ENCODE results near the gene OLFML1.

OLFML1 gene

DNA sequence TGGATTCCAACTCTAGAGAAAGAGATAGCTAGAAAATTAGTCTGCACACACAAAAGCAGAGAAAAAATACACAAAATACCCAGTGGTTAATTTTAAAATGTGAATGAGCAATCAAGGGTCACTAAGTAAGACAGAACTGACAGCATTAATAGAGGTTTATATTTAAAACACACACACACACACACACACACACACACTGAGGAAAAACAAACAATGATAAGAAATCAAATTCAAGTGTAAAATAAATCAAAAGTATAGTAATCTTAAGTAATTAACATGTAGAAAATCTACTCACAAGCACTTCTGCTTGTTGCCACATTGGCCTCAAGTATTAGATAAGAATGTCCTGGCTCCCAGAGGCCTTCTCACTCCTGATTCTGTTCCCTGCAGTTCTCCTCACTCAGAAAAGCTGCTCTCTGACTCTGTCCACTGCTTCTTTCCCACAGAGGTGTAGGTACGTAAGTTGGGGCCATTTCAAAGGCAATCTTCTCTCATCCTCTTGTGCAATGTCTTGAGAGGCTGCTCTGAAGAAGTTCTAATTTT is 33.3 kb upstream of the OLFML1 start:
- TF ChIP-seq GATA1 (IDR thresholded peaks at IDR 0.05; ENCODE audit: low read depth, low read length): no peak
- TF ChIP-seq POLR2A (IDR thresholded peaks at IDR 0.05; ENCODE audit: low read length): no peak
- DNase-seq: no peak

DNA sequence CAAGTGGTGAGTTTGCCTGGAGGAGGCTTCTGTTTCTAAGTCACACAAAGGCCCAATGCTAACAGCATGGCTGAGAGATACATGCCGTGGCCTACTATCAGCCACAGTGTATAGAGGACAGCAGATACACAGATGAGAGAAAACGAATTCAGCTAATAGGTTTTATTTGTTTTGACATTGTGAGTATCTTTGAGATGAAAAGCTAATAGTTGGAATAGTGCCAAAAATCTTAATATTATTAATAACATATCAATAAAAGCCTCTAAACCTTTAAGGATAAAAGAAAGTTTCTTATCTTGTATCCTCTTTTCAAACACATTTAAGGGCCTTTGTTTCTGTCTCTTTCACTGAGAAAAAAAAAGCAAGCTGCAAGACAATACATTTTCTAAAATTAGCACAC is 30.5 kb upstream of the OLFML1 start:
- no peak for DNase-seq
- TF ChIP-seq POLR2A (IDR thresholded peaks at IDR 0.05; ENCODE audit: low read length): no peak
- TF ChIP-seq GATA1 (IDR thresholded peaks at IDR 0.05; ENCODE audit: low read depth, low read length): no peak

DNA sequence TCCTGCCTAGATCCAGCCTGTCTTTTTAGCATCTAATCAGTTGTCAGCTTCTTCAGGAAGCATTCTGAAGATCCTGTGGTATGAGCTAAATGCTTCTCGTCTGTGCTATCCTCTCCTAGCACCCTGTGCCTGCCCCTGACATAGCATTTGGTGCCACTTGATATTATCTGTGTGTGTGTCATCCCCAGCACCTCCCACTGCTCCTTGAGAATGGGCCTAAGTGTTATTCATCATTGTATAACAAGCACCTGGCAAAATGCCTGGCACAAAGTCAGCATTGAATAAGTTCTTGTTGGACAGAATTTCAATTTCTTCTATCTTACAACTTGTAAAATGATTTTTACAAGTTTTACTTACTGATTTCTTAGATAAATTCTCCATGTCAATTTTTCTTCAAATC is 28.1 kb upstream of the OLFML1 start:
- DNase-seq: no peak
- no peak for TF ChIP-seq POLR2A (IDR thresholded peaks at IDR 0.05; ENCODE audit: low read length)
- no peak for TF ChIP-seq GATA1 (IDR thresholded peaks at IDR 0.05; ENCODE audit: low read depth, low read length)

DNA sequence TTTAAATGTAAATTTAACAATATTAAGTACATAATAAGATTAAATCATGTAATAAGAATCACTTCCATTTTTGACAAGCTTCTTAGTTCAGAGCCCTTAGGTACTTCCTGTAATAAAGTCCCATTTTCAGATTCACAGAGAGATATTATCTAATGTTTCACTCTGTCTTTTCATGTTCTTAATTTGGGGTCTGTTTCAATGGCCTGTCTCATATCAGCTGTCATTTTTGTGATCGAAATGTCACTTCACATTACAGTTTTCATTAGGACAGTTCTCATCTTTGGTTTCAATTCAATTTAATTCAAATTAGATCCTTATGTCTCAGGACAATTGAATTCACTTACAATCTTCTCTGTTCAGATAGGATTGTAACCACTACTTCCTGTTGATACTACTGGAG is 22.6 kb upstream of the OLFML1 start:
- DNase-seq: no peak
- TF ChIP-seq POLR2A (IDR thresholded peaks at IDR 0.05; ENCODE audit: low read length): no peak
- no peak for TF ChIP-seq GATA1 (IDR thresholded peaks at IDR 0.05; ENCODE audit: low read depth, low read length)

DNA sequence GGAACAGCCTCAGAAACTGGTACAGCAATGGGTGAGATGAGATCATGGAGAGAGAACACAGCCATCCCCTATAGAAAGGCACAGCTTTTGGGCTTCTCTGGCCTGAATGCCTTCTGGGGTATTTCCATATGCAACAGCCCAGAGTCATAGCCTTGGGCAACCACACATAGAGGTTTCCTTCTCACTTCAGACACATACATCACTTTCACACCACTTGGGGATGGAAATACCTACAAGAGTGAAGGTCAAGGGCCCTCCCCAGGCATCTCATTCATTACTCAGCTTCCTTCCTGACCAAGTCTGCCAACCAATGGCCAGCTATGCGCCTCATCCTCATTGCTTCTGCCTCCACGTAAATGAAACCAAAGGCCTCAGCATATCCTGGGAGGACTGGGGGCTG is 17.7 kb upstream of the OLFML1 start:
- no peak for TF ChIP-seq GATA1 (IDR thresholded peaks at IDR 0.05; ENCODE audit: low read depth, low read length)
- TF ChIP-seq POLR2A (IDR thresholded peaks at IDR 0.05; ENCODE audit: low read length): no peak
- DNase-seq: no peak

DNA sequence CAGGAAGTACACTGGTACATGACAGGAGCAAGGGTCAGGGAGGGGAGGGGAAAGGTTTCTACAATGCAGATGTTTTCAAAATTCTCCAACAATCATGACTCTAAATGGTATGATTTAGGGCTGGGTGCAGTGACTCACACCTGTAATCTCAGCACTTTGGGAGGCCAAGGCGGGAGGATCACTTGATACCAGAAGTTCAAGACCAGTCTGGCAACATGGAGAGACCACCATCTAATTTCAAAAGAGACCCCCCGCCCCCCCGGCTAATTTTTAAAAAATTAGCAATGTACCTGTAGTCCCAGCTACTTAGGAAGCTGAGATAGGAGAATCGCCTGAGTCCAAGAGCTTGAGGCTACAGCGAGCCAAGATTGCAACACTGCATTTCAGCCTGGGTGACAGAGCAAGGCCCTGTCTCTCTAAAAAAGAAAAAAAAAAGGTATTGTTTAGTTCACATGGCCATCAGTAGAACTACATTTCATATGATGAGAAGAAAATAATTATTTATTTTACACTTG is 15.9 kb upstream of the OLFML1 start:
- TF ChIP-seq GATA1 (IDR thresholded peaks at IDR 0.05; ENCODE audit: low read depth, low read length): no peak
- no peak for TF ChIP-seq POLR2A (IDR thresholded peaks at IDR 0.05; ENCODE audit: low read length)
- no peak for DNase-seq

DNA sequence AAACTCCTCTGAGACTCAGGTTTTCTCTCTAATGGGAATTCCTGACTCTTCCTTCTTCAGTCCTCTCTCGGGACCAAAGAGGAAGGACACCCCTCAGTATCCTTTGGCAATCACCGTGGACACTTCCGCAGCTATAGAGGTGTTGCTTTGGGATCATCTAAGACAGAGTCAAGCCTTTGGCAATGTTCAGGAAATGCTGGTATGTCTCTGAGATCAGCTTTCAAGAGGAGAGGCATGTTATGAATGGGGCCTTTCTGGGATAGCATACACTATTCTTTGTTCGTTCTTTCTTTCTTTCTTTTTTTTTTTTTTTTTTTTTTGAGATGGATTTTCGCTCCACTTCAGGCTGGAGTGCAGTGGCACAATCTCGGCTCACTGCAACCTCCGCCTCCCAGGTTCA is 14.2 kb upstream of the OLFML1 start:
- DNase-seq: no peak
- no peak for TF ChIP-seq POLR2A (IDR thresholded peaks at IDR 0.05; ENCODE audit: low read length)
- no peak for TF ChIP-seq GATA1 (IDR thresholded peaks at IDR 0.05; ENCODE audit: low read depth, low read length)

DNA sequence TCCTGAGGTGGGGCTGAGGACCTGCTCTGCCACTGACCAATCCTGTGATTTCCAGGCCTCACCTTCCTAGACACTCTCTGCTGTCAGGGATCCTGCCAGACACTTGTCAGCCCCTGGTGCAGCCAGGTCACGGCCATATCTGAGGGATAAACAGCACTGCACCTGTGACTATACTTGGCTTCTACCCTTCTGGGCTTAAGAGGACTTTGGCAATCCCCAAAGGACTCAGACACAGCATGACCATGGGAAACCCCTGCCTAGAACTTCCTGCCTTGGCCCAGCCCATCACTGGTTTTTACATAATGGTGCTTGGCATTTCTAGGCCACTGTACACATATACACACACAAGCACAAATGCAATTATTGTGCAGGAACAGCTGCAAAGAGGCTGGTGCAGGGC is 11.6 kb upstream of the OLFML1 start:
- TF ChIP-seq GATA1 (IDR thresholded peaks at IDR 0.05; ENCODE audit: low read depth, low read length) (no peak), POLR2A (IDR thresholded peaks at IDR 0.05; ENCODE audit: low read length) (no peak)
- no peak for DNase-seq

DNA sequence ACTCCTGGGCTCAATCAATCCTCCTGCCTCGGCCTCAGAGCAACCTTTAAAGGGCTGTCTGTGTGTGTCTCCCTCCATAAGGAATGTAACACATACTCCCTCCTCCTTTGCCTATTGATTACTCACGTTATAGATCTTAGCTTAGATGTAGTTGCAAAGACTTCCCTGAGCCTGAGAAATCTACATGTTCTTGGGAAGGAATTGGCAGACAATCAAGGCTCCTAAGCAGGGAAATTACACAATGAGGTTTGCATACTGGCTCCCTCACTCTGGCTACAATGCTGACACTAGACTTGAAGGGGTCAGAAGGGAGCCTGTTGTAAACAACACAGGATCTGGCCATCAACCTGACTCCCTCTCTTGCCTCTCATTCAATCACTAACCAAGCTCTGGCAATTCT is 5.2 kb upstream of the OLFML1 start:
- no peak for TF ChIP-seq POLR2A (IDR thresholded peaks at IDR 0.05; ENCODE audit: low read length)
- no peak for TF ChIP-seq GATA1 (IDR thresholded peaks at IDR 0.05; ENCODE audit: low read depth, low read length)
- no peak for DNase-seq

DNA sequence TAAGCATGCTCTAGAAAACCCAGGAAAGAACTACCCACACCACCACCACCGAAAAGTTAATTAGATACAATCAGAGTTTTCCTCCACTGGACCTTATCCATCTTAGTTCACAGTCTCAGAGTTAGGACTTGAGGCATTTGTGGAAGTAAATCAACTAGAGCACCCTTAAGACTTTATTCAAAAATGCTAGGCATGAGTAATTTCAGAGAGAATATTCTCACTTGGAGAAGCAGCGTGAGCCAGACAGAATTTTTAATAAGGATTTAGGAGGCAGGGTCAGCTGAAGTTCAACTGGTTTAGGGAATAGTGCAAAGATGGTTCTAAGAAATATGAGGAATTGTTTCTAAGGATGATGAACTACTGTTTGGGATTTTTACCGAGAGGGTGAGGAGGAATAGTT is 1.2 kb upstream of the OLFML1 start:
- DNase-seq: no peak
- TF ChIP-seq GATA1 (IDR thresholded peaks at IDR 0.05; ENCODE audit: low read depth, low read length): no peak
- no peak for TF ChIP-seq POLR2A (IDR thresholded peaks at IDR 0.05; ENCODE audit: low read length)

DNA sequence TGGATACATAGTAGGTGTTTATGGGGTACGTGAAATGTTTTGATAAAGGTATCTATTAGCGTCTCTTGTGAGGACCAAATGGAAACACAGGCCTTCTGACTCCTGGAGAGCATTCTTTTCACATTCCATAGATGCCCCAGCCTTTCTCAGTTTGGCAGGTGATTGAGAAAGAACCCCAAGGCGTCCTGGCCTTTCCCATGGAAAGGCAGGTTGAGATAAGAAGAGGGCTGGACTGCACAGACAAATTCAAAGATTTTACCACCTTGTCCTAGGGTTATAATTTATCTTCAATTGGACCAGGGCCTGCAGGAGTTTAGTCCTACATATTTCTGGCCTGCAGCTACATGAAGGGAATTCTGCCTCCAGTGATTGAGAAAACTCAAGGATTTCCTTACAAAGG is 661 bp upstream of the OLFML1 start:
- no peak for DNase-seq
- no peak for TF ChIP-seq GATA1 (IDR thresholded peaks at IDR 0.05; ENCODE audit: low read depth, low read length)
- TF ChIP-seq POLR2A (IDR thresholded peaks at IDR 0.05; ENCODE audit: low read length): no peak

DNA sequence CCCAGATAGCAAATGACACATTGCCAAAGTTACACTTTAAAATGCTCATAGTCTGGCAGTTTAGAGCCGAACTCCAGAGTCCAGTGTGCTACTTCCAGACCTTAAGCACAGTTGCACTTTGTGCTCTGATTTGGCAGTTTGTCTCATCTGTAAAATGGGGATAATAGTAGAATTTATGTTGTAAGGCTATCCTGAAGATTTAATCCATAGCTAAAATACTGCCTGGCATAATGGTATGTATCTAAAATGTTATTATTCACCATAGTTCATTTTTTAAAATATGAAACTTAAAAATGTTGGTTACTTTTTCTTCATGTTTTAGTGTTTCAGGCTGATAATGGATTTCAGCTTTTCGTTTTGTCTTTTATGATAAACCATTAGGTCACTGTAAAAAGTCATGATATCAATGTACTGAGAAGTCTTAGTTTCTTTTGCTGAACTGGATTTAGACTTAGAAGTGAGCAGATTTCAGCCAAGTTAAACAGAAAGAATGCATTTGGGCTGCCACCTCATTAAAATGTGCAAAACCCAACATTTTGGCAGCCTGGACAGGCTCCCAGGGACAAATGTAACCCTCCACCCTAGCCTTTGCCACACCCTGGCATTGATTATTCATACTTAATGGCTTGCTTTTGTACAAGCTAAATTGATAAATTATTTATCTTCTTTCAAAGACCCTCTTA is 933 bp downstream of the OLFML1 start:
- no peak for DNase-seq
- TF ChIP-seq GATA1 (IDR thresholded peaks at IDR 0.05; ENCODE audit: low read depth, low read length) (no peak), POLR2A (IDR thresholded peaks at IDR 0.05; ENCODE audit: low read length) (no peak)

DNA sequence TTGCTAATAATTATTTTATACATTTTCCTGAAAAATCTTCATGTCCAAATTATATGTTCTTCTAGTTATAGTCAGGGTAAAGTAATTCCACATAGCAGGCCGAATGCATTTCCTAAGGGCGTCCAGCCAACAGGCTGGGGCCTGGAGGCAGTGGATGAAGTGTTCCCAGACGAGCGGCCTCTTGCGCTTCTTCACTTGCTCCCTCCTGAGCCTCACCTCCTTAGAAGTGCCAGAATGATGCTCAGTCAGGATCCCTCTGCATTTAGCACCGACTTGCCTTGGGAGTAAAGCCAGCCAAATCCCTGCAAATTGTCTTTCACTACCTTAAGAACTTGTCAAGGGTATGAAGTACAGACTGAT is 1.5 kb downstream of the OLFML1 start:
- no peak for TF ChIP-seq GATA1 (IDR thresholded peaks at IDR 0.05; ENCODE audit: low read depth, low read length)
- no peak for TF ChIP-seq POLR2A (IDR thresholded peaks at IDR 0.05; ENCODE audit: low read length)
- DNase-seq: no peak

DNA sequence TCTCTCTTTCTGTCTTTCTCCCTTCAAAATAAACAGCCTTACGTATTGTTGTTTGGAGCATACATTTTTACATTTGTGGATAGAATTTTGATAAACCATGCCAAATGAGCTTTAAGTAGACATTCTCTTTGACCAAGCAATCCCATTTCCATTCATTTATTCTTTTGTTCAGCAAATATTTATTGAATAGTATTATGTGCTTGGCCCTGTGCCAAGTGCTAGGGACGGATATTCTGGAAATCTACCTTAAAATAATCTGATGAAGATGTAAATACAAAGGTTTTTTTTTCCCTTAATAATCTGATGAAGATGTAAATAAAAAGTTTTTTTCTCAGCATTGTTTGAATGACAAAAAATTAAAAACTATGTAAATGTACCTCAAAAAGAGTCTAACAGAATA is 2.1 kb downstream of the OLFML1 start:
- TF ChIP-seq POLR2A (IDR thresholded peaks at IDR 0.05; ENCODE audit: low read length): no peak
- TF ChIP-seq GATA1 (IDR thresholded peaks at IDR 0.05; ENCODE audit: low read depth, low read length): no peak
- DNase-seq: no peak

DNA sequence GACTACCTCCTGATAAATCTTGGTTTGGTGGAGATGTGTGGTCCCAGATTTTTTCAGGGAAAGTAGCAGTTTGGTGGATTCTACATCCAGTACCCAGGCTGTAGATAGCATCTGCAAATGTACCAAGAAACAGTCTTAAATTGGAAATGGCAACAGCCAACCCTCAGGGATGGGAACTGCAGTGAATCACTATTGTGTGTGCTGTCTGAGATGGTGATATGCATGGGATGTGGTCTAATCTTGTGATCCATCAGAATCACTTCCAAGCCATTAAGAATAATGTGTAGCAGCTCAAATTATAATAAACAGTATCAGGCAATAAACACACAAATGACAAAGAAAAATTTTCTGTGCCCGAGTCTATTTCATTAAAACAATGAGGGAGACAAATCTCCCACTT is 3.4 kb downstream of the OLFML1 start:
- TF ChIP-seq GATA1 (IDR thresholded peaks at IDR 0.05; ENCODE audit: low read depth, low read length): no peak
- no peak for TF ChIP-seq POLR2A (IDR thresholded peaks at IDR 0.05; ENCODE audit: low read length)
- DNase-seq: no peak
